HepG2 (cell line): Measurements from ENCODE around the gene ALDH1A1. TPM values are rescaled to one million over a fixed set of nuclear protein-coding genes. Genes with fewer than 3 reads are reported as not detected.
A peak's percentile ranks its signal among the peaks of the same experiment; 100 is the strongest.

Experiments
- SP5 ChIP-seq: IDR thresholded peaks from 2 replicates; pipeline ENCODE4 v1.6.1; 2016; ENCODE audit warnings: low read depth, borderline replicate concordance
- ZNF234 ChIP-seq: sonication (generic); formaldehyde crosslinking; conservative IDR thresholded peaks from 2 replicates; pipeline ENCODE4 v1.5.1; 2020; ENCODE audit warnings: mild to moderate bottlenecking, missing genetic modification reagents
- ZNF263 ChIP-seq: sonication (generic); formaldehyde crosslinking; IDR thresholded peaks from 2 replicates; pipeline ENCODE4 v1.4.0; 2020; ENCODE audit warnings: missing genetic modification reagents
- ZNF350 ChIP-seq: sonication (generic); formaldehyde crosslinking; IDR thresholded peaks from 2 replicates; pipeline ENCODE4 v1.4.0; 2020; ENCODE audit warnings: mild to moderate bottlenecking, low read depth, missing genetic modification reagents, borderline replicate concordance
- ZNF672 ChIP-seq: sonication (generic); formaldehyde crosslinking; IDR thresholded peaks from 2 replicates; pipeline ENCODE4 v1.8.1; 2022; ENCODE audit warnings: missing genetic modification reagents
- polyA plus RNA-seq, 8 experiments: library from polyadenylated mRNA; depleted of rRNA in 3 of 8; stranded (reverse) in 7 of 8; unstranded in 1 of 8; fragments of >200 nt; fragmentation: Illumina TruSeq in 4 of 8; extraction: Trizol in 4 of 8; gene quantifications; 2 replicates each; pipeline versions ENCODE4 v1.2.1 to v1.2.3, GENCODE V29; 2011 to 2016; ENCODE audit warnings: low read depth in 4 of 8, missing spikeins in 1 of 8, mixed read lengths in 1 of 8; ENCODE audit not compliant: insufficient read depth in 1 of 8
- total RNA-seq, 5 experiments: library from RNA; depleted of rRNA; stranded (reverse); fragments of >200 nt; fragmentation: Illumina TruSeq; extraction: Trizol; gene quantifications; 2 replicates each; pipeline ENCODE4 v1.2.3, GENCODE V29; 2016; ENCODE audit warnings: low read depth in 1 of 5
- TF ChIP-seq, protein P1 (sequence below): sonication (generic); formaldehyde crosslinking; IDR thresholded peaks from 2 replicates; pipeline ENCODE4 v1.4.0; 2020; ENCODE audit warnings: mild to moderate bottlenecking, missing genetic modification reagents
- TF ChIP-seq, protein P2 (sequence below): sonication (generic); formaldehyde crosslinking; IDR thresholded peaks from 2 replicates; pipeline ENCODE4 v1.8.1; 2023; ENCODE audit warnings: missing genetic modification reagents, mild to moderate bottlenecking, borderline replicate concordance
- TF ChIP-seq, protein P3 (sequence below): IDR thresholded peaks from 2 replicates; pipeline ENCODE4 v1.6.1; 2016; ENCODE audit warnings: missing biosample characterization, missing genetic modification reagents, low read depth
- TF ChIP-seq, protein P4 (sequence below): sonication (generic); formaldehyde crosslinking; IDR thresholded peaks from 2 replicates; pipeline ENCODE4 v1.4.0; 2020; ENCODE audit warnings: missing genetic modification reagents
- TF ChIP-seq, protein P5 (sequence below): IDR thresholded peaks from 2 replicates; pipeline ENCODE4 v1.6.1; 2016
- TF ChIP-seq, protein P6 (sequence below): sonication (generic); formaldehyde crosslinking; IDR thresholded peaks from 2 replicates; pipeline ENCODE4 v1.4.0; 2020; ENCODE audit warnings: missing genetic modification reagents, borderline replicate concordance
- TF ChIP-seq, protein P7 (sequence below): sonication (generic); formaldehyde crosslinking; IDR thresholded peaks from 2 replicates; pipeline ENCODE4 v1.5.0; 2020; ENCODE audit warnings: missing genetic modification reagents

The ALDH1A1 gene
- total and polyA plus RNA-seq, 2 of the 13 experiments (the other 11 are each of a cell fraction or from before 2014, with no cell fraction given), result 88.2 to 439 TPM

DNA sequence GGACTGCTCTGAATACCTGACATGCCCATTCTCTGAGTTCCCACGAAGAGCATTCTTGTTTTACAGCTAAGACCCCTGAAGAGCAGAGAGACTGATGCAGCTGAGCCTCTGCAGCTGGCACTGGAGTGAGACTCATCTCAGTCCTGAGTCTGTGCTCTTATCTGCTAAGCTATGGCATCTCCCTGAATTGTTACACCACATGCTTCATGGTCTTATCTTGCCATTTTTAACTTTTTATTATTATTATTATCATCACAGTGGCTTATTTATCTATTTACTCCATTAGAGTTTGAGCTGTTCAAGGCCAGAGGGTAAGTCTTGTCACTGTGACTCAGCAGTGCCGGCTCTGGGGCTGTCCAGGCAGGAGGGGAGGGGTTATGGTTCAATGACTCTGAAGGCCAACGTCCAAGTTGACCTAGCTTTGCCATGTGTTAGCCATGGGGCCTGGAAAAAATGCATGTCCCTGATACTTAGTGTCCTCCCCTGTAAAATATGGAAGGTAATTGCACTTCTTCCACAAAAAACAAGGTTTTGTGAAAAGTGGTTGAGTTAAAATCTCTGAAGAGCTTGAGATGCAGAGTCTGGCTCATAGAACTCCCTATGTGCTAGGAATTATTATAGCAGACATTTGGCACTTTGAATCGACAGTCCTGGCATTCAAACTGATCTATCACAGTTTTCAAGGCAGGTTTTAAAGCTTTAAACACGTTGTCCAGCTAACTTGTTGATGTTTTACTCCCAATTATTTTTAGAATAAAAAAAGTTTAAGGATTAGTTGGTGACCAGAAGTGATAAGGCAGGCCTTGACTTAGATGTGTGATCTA lies 94.6 kb downstream of the ALDH1A1 start (continued):
- TF ChIP-seq, protein P1, sequence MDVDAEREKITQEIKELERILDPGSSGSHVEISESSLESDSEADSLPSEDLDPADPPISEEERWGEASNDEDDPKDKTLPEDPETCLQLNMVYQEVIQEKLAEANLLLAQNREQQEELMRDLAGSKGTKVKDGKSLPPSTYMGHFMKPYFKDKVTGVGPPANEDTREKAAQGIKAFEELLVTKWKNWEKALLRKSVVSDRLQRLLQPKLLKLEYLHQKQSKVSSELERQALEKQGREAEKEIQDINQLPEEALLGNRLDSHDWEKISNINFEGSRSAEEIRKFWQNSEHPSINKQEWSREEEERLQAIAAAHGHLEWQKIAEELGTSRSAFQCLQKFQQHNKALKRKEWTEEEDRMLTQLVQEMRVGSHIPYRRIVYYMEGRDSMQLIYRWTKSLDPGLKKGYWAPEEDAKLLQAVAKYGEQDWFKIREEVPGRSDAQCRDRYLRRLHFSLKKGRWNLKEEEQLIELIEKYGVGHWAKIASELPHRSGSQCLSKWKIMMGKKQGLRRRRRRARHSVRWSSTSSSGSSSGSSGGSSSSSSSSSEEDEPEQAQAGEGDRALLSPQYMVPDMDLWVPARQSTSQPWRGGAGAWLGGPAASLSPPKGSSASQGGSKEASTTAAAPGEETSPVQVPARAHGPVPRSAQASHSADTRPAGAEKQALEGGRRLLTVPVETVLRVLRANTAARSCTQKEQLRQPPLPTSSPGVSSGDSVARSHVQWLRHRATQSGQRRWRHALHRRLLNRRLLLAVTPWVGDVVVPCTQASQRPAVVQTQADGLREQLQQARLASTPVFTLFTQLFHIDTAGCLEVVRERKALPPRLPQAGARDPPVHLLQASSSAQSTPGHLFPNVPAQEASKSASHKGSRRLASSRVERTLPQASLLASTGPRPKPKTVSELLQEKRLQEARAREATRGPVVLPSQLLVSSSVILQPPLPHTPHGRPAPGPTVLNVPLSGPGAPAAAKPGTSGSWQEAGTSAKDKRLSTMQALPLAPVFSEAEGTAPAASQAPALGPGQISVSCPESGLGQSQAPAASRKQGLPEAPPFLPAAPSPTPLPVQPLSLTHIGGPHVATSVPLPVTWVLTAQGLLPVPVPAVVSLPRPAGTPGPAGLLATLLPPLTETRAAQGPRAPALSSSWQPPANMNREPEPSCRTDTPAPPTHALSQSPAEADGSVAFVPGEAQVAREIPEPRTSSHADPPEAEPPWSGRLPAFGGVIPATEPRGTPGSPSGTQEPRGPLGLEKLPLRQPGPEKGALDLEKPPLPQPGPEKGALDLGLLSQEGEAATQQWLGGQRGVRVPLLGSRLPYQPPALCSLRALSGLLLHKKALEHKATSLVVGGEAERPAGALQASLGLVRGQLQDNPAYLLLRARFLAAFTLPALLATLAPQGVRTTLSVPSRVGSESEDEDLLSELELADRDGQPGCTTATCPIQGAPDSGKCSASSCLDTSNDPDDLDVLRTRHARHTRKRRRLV (CRISPR knock-in tag), result no peak
- TF ChIP-seq, protein P2, sequence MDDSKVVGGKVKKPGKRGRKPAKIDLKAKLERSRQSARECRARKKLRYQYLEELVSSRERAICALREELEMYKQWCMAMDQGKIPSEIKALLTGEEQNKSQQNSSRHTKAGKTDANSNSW (CRISPR knock-in tag), result peak; percentile 70; the same call in 1 of the 2 replicates
- TF ChIP-seq, protein P3, sequence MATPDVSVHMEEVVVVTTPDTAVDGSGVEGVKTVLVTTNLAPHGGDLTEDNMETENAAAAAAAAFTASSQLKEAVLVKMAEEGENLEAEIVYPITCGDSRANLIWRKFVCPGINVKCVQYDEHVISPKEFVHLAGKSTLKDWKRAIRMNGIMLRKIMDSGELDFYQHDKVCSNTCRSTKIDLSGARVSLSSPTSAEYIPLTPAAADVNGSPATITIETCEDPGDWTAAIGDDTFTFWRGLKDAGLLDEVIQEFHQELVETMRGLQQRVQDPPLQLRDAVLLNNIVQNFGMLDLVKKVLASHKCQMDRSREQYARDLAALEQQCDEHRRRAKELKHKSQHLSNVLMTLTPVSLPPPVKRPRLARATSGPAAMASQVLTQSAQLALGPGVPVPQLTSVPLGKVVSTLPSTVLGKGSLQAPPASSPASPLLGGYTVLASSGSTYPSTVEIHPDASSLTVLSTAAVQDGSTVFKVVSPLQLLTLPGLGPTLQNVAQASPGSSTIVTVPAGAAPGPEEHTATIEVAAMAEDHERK, result no peak
- TF ChIP-seq ZNF234 (CRISPR knock-in tag) (0 out of 2 replicates have a peak, but pooled peaks have one; percentile 53), SP5 (CRISPR knock-in tag) (peak; percentile 57; the same call in 1 of the 2 replicates), ZNF350 (CRISPR knock-in tag) (peak; percentile 72; the same call in 1 of the 2 replicates), ZNF672 (CRISPR knock-in tag) (no peak), ZNF263 (CRISPR knock-in tag) (0 out of 2 replicates have a peak, but pooled peaks have one; percentile 14)
- TF ChIP-seq, protein P4, sequence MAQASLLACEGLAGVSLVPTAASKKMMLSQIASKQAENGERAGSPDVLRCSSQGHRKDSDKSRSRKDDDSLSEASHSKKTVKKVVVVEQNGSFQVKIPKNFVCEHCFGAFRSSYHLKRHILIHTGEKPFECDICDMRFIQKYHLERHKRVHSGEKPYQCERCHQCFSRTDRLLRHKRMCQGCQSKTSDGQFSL (CRISPR knock-in tag), result no peak
- TF ChIP-seq, protein P5, sequence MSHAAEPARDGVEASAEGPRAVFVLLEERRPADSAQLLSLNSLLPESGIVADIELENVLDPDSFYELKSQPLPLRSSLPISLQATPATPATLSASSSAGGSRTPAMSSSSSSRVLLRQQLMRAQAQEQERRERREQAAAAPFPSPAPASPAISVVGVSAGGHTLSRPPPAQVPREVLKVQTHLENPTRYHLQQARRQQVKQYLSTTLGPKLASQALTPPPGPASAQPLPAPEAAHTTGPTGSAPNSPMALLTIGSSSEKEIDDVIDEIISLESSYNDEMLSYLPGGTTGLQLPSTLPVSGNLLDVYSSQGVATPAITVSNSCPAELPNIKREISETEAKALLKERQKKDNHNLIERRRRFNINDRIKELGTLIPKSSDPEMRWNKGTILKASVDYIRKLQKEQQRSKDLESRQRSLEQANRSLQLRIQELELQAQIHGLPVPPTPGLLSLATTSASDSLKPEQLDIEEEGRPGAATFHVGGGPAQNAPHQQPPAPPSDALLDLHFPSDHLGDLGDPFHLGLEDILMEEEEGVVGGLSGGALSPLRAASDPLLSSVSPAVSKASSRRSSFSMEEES (CRISPR knock-in tag), result peak; percentile 79
- TF ChIP-seq, protein P6, sequence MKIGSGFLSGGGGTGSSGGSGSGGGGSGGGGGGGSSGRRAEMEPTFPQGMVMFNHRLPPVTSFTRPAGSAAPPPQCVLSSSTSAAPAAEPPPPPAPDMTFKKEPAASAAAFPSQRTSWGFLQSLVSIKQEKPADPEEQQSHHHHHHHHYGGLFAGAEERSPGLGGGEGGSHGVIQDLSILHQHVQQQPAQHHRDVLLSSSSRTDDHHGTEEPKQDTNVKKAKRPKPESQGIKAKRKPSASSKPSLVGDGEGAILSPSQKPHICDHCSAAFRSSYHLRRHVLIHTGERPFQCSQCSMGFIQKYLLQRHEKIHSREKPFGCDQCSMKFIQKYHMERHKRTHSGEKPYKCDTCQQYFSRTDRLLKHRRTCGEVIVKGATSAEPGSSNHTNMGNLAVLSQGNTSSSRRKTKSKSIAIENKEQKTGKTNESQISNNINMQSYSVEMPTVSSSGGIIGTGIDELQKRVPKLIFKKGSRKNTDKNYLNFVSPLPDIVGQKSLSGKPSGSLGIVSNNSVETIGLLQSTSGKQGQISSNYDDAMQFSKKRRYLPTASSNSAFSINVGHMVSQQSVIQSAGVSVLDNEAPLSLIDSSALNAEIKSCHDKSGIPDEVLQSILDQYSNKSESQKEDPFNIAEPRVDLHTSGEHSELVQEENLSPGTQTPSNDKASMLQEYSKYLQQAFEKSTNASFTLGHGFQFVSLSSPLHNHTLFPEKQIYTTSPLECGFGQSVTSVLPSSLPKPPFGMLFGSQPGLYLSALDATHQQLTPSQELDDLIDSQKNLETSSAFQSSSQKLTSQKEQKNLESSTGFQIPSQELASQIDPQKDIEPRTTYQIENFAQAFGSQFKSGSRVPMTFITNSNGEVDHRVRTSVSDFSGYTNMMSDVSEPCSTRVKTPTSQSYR, result peak; percentile 29; the same call in 1 of the 2 replicates
- TF ChIP-seq, protein P7, sequence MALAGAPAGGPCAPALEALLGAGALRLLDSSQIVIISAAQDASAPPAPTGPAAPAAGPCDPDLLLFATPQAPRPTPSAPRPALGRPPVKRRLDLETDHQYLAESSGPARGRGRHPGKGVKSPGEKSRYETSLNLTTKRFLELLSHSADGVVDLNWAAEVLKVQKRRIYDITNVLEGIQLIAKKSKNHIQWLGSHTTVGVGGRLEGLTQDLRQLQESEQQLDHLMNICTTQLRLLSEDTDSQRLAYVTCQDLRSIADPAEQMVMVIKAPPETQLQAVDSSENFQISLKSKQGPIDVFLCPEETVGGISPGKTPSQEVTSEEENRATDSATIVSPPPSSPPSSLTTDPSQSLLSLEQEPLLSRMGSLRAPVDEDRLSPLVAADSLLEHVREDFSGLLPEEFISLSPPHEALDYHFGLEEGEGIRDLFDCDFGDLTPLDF, result no peak
